Stomach (tissue), 9 donors: ENCODE results near the gene DOCK4. TPM values are rescaled to one million over a fixed set of nuclear protein-coding genes. Genes with fewer than 3 reads are reported as not detected.

Experiments
- DNase-seq, 2 donors: peaks; one replicate each; pipeline versions ENCODE4 v3.0.0 to v3.0.0-alpha.2; 2013 to 2019
- H3K27ac ChIP-seq, 5 donors: fragments of 200-600 bp in 4 of 5; sonication (generic) in 4 of 5; one replicate each; pipeline ENCODE4 v1.5.1; 2013 to 2019; ENCODE audit warnings: mild to moderate bottlenecking in 1 of 5, moderate library complexity in 1 of 5
- H3K27me3 ChIP-seq, 3 donors: fragments of 200-600 bp; sonication (generic); one replicate each; pipeline ENCODE4 v1.5.1; 2017 to 2019; ENCODE audit warnings: mixed run types in 1 of 3
- H3K36me3 ChIP-seq, 4 donors: fragments of 200-600 bp; sonication (generic); 1 replicate in 3 of 4; 2 replicates in 1 of 4; pipeline ENCODE4 v1.5.1; 2016 to 2019
- H3K4me1 ChIP-seq, 4 donors: fragments of 200-600 bp; sonication (generic); one replicate each; pipeline ENCODE4 v1.5.1; 2016 to 2019
- H3K4me3 ChIP-seq, 4 donors: fragments of 200-600 bp; sonication (generic) in 3 of 4; one replicate each; pipeline ENCODE4 v1.5.1; 2016 to 2019; ENCODE audit warnings: mild to moderate bottlenecking in 1 of 4
- H3K9me3 ChIP-seq, 4 donors: fragments of 200-600 bp; sonication (generic); one replicate each; pipeline ENCODE4 v1.5.1; 2016 to 2019
- CTCF ChIP-seq, 7 experiments: fragments of 450-650 bp in 4 of 7; fragments of 200-600 bp in 3 of 7; sonication (generic) in 3 of 7; IDR thresholded peaks; one replicate each; pipeline ENCODE4 v1.5.1; 2016 to 2019; ENCODE audit warnings: antibody characterized with exemption in 7 of 7, control low read depth in 2 of 7, mild to moderate bottlenecking in 1 of 7
- EP300 ChIP-seq: sonication (generic); formaldehyde crosslinking; IDR thresholded peaks from one replicate; pipeline ENCODE4 v1.6.1; 2017; ENCODE audit warnings: antibody characterized with exemption
- POLR2A ChIP-seq, 4 donors: fragments of 450-650 bp; IDR thresholded peaks; one replicate each; pipeline ENCODE4 v1.6.1; 2016; ENCODE audit warnings: antibody characterized with exemption in 4 of 4, control low read depth in 2 of 4, mild to moderate bottlenecking in 1 of 4, moderate library complexity in 1 of 4
- POLR2AphosphoS5 ChIP-seq, 3 donors: sonication (generic); formaldehyde crosslinking; IDR thresholded peaks; one replicate each; pipeline ENCODE4 v1.6.1; 2016; ENCODE audit warnings: antibody characterized with exemption in 3 of 3
- WGBS, 5 donors: extraction: QIAGEN DNeasy Blood & Tissue Kit in 3 of 5; methylation state at CpG; one replicate each; pipeline versions ENCODE4 v1.1.5 to v1.1.7; 2013 to 2018; 5-methylcytosine and 5-hydroxymethylcytosine counted together
- intact Hi-C: fragments of 100-400 bp; cut with DNase I; formaldehyde crosslinking; loops from one replicate; pipeline ENCODE4 v1.15.1; 2023; ENCODE audit warnings: low total_unique reads
- polyA plus RNA-seq, 3 donors: library from polyadenylated mRNA; stranded (reverse); fragments of 200-250 nt; gene quantifications; one replicate each; pipeline ENCODE4 v1.2.3, GENCODE V29; 2013
- total RNA-seq, 5 donors: library from RNA; depleted of rRNA; stranded (reverse); fragments of >200 nt; gene quantifications; one replicate each; pipeline versions ENCODE4 v1.1.0 to v1.2.3, GENCODE V29; 2014 to 2016
- donor health status: healthy with polysubstance abuse.
- donor health status: Bipolar disorder and iron deficiency.
- donor health status: healthy.

DOCK4 gene
- total and polyA plus RNA-seq, 8 donors = 1.1 to 54.9 (median 16.4) TPM

DNA sequence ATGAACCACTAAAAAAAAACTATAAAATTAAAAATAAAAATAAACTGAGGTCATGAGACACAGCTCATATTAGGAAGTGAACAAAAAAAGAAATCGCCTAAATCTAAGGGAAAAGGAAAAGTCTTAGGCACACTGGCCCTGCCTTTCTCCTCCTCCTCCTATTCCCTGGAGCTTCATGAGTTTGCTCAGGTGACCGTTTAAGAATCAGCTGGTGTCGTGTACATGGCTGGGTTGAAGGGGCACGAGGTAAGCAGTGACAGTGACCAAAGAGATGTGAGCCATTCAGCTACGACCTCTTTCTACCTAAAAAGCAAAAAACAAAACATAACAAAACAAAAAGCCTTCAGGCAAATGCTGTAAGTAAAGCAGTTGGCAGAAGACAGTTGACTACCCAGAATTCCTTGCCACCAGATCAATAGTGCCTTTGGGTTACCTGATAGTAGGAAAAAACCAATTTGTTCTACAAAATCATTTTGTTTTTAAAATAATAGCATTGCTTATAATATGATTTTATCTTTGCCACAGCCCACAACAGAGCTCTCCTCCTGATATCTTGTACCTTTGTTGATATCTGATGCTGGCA is 135.4 kb downstream of the DOCK4 start:
- H3K4me1 ChIP-seq = peaks cover 0 to 8% (median 0%) of the 10 kb centered on the region in 4 donors
- H3K27ac ChIP-seq = no peak overlapping the region
- TF ChIP-seq POLR2AphosphoS5 (IDR thresholded peaks at IDR 0.05) = no peak
- no peak for TF ChIP-seq CTCF (IDR thresholded peaks at IDR 0.05)
- no peak for TF ChIP-seq EP300
- TF ChIP-seq POLR2A (IDR thresholded peaks at IDR 0.05) = no peak
- intact Hi-C loops = no loop called here
- peaks cover 0 to 7% (median 0%) of the 10 kb centered on the region in 4 donors for H3K9me3 ChIP-seq
- WGBS, 5 donors = 69 to 80% (median 73%) methylated on average over 5 of the region's 5 CpGs
- no peaks in the 10 kb centered on the region for H3K27me3 ChIP-seq
- no peak for DNase-seq
- no peak overlapping the region for H3K4me3 ChIP-seq
- no peaks in the 10 kb centered on the region for H3K36me3 ChIP-seq

- Histone ChIP-seq H3K9me3 (peaks cover 0 to 7% (median 0%) of the 10 kb centered on the region in 4 donors), H3K27me3 (no peaks in the 10 kb centered on the region), H3K4me3 (no peak overlapping the region), H3K36me3 (no peaks in the 10 kb centered on the region), H3K27ac (no peak overlapping the region), H3K4me1 (peaks cover 0 to 8% (median 0%) of the 10 kb centered on the region in 4 donors)
- 84 to 90% (median 89%) methylated on average over 3 of the region's 3 CpGs for WGBS, 5 donors
- intact Hi-C loops = no loop called here
- TF ChIP-seq POLR2A (IDR thresholded peaks at IDR 0.05) = no peak
- no peak for TF ChIP-seq POLR2AphosphoS5 (IDR thresholded peaks at IDR 0.05)
- TF ChIP-seq EP300 = no peak
- no peak for TF ChIP-seq CTCF (IDR thresholded peaks at IDR 0.05)
- no peak for DNase-seq
Observed at GRCh38 chr7:112069879-112070321, 136.3 kb downstream of the DOCK4 start.

DNA sequence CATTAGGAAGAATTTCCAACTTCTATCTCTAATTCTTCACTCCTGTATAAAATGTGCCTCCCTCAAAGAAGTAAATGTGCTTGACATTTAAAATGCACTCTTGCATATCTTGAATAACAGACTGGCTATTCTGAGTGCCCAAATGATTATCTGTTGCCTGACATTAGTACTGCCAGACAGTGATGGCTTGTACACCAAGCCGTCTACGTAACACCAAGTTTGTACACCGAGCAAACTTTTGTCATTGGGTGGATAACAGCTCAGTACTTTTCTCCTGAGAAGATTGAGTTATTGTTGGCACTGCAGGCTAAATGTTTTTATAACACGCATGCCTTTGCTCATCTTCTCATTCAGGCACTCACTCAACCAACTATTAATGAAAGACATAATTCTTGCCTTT is 137.2 kb downstream of the DOCK4 start:
- H3K4me1 ChIP-seq = peaks cover 0 to 8% (median 0%) of the 10 kb centered on the region in 4 donors
- no peak for DNase-seq
- intact Hi-C loops = no loop called here
- H3K27ac ChIP-seq = no peak overlapping the region
- no peaks in the 10 kb centered on the region for H3K36me3 ChIP-seq
- TF ChIP-seq POLR2AphosphoS5 (IDR thresholded peaks at IDR 0.05) (no peak), POLR2A (IDR thresholded peaks at IDR 0.05) (no peak), CTCF (IDR thresholded peaks at IDR 0.05) (no peak)
- no peaks in the 10 kb centered on the region for H3K27me3 ChIP-seq
- H3K9me3 ChIP-seq = no peaks in the 10 kb centered on the region
- 81 to 96% (median 93%) methylated on average over 4 of the region's 4 CpGs for WGBS, 5 donors
- no peak overlapping the region for H3K4me3 ChIP-seq

DNA sequence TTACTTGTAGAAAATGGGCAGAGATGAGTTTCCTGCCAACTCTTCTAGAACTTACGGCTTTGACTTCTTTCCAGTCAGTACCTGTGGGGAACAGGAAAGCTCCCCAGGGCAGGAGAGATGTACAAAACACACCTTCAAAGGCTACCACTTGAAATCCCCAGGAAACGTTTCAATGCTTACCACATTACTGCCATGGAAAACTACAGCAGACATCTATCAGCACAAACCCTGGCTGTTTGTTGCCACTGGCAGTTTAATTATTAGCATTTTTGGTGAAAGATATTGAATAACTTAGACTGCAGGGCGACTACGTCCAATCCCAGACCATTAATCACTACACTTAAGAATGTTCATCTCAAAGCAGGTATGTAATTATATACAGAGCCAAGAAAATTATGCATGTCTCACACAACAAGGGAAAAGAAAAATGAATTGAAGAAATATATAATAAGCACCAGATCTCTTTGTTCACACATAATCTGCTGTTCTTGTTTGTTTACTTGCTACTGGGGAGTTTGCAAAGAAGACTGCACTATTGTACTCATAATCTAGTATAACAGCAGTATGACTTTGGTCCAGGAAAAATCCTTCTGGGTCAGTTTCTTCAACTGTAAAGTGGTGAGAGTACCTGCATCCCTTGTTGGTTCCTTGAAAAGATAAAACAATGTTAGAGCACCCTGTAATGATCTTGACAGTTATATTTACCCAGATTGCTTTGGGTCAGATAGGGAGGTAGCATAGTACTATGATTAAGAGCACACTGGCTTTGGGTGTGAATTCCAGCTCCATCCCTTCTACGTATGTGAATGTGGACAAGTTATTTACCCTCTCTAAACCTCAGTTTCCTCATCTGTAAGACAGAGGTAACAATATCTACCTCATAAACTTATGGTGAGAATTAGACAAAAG is 138.3 kb downstream of the DOCK4 start:
- 66 to 76% (median 70%) methylated on average over 5 of the region's 5 CpGs for WGBS, 5 donors
- no peak overlapping the region for H3K27ac ChIP-seq
- intact Hi-C loops = no loop called here

More for the DNA sequence above, 138.3 kb downstream of the DOCK4 start:
- no peaks in the 10 kb centered on the region for H3K27me3 ChIP-seq
- no peak overlapping the region for H3K4me3 ChIP-seq
- peaks cover 0 to 8% (median 0%) of the 10 kb centered on the region in 4 donors for H3K4me1 ChIP-seq
- H3K36me3 ChIP-seq = no peaks in the 10 kb centered on the region
- TF ChIP-seq CTCF (IDR thresholded peaks at IDR 0.05) (no peak), POLR2AphosphoS5 (IDR thresholded peaks at IDR 0.05) (no peak), POLR2A (IDR thresholded peaks at IDR 0.05) (no peak), EP300 (no peak)
- H3K9me3 ChIP-seq = no peaks in the 10 kb centered on the region
- DNase-seq = no peak
